ENCODE measurements around the gene KCNH1.
"Not testable (repeated sequence)": the region's sequence is repeated elsewhere in the genome, so short reads cannot be mapped to it uniquely, and the experiment has no call there.

The KCNH1 gene

DNA sequence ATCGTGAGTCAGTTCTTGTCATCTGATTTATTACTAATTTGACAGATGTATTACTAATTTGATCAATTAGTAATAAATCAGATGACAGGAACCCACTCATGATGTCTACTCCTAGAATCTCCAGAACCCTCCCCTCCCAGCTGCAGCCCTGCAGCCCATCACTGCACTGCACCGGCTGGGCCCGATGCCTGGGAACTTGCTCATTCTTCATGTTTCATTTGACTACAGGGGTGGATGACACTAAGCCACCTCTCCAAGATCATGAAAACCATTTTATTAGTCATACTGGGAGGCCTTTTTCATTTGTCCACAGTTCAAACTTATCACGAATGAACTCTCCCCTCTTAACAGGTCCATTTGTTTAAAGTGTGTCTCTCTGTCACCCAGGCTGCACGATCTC, 41.0 kb downstream of the KCNH1 start:
- DNase-seq: no peak

GRCh38 chr1:211091867-211092266, 42.1 kb downstream of the KCNH1 start:
- no peak for DNase-seq

- DNase-seq: no peak
These were observed 44.4 kb downstream of the KCNH1 start for GRCh38 chr1:211089536-211089935.

DNA sequence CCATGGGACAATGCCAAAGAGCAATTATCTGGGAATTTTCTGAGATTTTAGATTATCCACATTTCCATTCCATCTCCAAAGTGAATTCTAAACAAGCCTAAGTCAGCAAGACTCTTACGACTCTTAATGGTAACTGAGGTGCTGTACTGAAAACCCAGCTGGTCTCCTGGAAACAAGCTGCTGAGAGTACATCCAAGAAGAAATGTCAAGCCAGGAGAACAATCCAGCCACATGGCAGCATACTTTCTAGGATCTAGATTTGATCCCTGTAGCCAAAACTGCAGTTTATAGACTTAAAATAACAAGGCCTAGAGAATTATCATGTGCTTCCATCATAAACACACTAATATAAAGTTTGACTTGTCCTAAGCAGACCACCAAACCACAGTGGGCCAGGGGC, 45.8 kb downstream of the KCNH1 start:
- no peak for DNase-seq

GRCh38 chr1:211082824-211083223, 51.1 kb downstream of the KCNH1 start:
- DNase-seq: no peak

DNA sequence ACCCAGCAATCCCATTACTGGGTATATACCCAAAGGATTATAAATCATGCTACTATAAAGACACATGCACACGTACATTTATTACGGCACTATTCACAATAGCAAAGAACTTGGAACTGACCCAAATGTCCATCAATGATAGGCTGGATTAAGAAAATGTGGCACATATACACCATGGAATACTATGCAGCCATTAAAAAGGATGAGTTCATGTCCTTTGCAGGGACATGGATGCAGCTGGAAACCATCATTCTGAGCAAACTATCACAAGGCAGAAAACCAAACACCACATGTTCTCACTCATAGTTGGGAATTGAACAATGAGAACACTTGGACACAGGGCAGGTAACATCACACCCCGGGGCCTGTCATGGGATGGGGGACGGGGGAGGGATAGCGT, 52.5 kb downstream of the KCNH1 start:
- DNase-seq: not testable (repeated sequence)

- no peak for DNase-seq
These were observed 65.0 kb downstream of the KCNH1 start for GRCh38 chr1:211068976-211069375.

GRCh38 chr1:211066781-211067384, 67.1 kb downstream of the KCNH1 start:
- DNase-seq: no peak

DNA sequence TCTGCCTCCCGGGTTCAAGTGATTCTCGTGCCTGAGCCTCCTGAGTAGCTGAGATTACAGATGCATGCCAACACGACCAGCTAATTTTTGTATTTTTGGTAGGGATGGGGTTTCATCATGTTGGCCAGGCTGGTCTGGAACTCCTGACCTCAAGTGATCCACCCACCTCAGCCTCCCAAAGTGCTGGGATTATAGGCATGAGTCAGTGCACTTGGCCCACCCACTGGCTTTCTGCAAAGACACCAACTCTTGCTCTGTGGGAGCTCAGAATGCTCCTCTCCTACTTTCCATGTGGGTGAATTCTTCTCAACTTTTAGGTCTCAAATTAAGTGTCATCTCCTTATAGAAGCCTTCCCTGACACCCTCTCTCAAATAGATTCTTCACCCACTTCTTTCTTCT, 92.1 kb downstream of the KCNH1 start:
- not testable (repeated sequence) for DNase-seq

GRCh38 chr1:211037095-211037494, 96.9 kb downstream of the KCNH1 start:
- DNase-seq: no peak

- DNase-seq: no peak
These were observed 97.4 kb downstream of the KCNH1 start for GRCh38 chr1:211036381-211037060.

GRCh38 chr1:211035821-211036380, 98.0 kb downstream of the KCNH1 start:
- DNase-seq: no peak

DNA sequence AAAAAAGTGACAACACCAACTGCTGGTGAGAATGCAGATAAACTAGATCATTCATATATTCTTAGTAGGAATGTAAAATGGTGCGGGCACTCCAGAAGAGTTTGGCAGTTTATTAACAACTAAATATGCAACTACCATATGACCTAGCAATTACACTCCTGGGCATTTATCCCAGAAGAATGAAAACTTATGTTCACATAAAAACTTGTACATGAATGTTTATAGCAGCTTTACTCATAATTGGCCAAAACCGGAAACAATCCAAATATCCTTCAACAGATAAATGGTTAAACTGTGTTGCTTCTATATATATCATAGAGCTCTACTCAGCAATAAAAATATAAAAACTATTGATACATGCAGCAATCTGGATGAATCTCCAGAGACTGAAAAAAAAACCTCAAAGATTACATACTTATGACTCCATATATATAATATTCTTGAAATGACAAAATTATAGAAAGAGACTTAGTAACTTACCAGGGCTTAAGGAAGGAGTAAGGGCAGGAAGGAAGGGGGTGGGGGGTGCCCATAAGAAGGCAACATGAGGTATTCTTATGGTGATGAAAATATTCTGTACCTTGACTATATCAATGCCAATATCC, 99.9 kb downstream of the KCNH1 start:
- DNase-seq: no peak

DNA sequence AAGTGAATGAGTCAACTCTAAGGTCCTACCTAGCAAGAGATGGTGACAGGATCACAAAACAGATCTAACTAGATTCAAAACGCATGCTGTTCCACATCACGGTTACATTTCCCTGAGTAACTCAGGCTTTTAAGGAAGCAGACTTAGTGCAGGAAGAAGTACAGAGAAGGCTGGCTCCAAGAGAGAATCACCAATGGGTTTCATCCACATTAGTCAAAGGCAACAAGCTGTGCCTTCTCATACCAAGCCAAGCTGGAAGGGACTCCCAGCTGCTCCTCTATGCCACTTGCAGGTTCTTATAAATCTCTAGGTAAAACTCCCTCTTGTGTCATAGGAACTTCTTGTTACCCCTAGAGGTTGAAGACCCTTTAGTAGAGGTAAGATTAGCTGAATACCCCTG, 109.0 kb downstream of the KCNH1 start:
- no peak for DNase-seq

- no peak for DNase-seq
These were observed 114.7 kb downstream of the KCNH1 start for GRCh38 chr1:211019266-211019665.

DNA sequence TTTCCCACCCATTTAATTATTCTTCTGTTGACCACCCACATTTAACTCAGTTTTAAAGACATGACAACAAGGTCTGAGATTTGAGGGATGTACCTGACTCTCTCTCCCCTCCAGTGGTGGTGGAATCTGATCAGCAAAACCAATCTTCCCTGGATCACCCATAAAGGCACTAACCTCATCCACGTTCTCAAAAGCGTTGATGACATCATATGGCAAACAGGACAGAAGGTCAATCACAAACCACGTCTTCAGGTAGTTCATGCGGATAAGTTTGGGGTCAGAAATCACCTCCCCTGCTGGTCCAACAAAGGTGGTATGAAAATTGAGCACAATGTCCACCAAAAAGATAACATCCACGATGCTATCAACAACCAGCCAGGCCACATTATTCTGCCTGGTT, 115.3 kb downstream of the KCNH1 start:
- no peak for DNase-seq

DNA sequence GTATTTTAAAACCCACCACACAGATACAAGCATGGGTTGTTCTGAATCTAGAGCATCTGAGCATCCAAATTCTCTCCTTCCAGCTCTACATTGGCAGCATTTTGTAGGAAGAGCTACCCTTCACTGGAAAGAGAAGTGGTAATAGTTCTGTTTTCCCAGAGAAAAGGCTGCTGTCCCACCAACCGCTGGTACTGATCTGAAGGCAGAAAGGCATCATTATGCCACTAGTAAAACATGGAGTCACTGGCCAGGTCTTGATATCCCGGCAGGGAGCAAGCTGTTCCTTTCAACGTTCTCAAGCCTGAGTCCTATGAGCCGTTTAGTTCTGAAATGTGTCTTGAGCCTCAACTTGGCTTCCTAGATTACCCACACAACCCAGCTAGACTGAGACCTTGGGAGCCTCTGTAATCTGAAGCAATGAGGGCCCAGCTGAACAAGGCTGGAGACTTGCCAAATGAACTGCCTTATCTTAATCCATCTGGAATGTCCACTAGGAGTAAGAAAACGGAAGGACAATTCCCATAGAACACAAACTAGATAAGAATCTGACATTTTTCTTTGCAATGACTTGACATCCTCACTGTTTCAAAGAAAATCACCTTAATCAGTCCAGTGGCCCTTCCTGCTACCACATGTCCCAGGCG, 116.8 kb downstream of the KCNH1 start:
- no peak for DNase-seq

- no peak for DNase-seq
These were observed 119.7 kb downstream of the KCNH1 start for GRCh38 chr1:211014275-211014674.

GRCh38 chr1:211013346-211014240, 120.4 kb downstream of the KCNH1 start:
- no peak for DNase-seq

GRCh38 chr1:211011128-211011527, 122.8 kb downstream of the KCNH1 start:
- not testable (repeated sequence) for DNase-seq

GRCh38 chr1:211009944-211010343, 124.0 kb downstream of the KCNH1 start:
- no peak for DNase-seq

- no peak for DNase-seq
These were observed 126.1 kb downstream of the KCNH1 start for GRCh38 chr1:211007830-211008229.

- not testable (repeated sequence) for DNase-seq
These were observed 138.0 kb downstream of the KCNH1 start for GRCh38 chr1:210995931-210996330.

Measured in NCI-H2029 treated with DMSO at 0.1 percent for 48 hours (cell line).